SHP77 (cell line): Measurements from ENCODE around the gene TBC1D22A.
A peak's percentile ranks its signal among the peaks of the same experiment; 100 is the strongest.

Experiments
- DNase-seq, 2 experiments: peaks; one replicate each; lab custom pipeline; 2025; lab: John Stamatoyannopoulos, UW

Gene TBC1D22A

DNA sequence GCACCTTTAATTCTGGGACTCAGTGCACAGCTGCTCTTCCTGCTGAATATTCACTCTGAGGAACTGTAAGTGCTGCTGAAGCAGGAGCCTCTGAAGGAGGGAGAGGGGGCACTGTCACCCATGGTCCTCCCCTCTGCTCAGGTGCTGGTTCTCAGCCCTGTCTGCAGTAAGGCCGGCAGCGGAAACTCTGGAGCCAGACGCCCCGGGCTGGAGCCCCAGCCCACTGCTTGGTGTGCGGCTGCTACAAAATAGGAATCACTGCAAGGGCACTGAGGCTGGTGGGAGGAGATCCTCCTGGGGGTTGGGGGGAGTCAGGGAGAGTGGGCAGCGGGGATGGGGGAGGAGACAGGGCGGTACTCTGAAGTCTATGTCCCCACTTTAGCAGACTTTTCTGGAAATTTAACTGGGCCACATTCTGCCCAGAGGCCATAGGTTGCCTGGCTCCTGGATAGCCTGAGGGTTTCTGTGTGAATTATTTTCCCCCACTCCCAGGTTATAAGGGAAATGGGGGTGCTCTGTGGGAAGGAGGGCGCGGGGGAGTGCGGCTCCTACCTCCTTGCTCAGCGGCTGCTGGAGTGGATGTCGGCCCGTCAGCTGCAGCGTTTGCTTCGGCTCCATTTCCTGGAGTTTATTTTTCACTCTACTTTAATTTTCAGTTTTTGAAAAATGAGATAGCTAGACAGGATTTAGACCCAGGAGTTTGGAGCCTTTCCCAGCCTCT is 33.6 kb downstream of the TBC1D22A start:
- no peak for DNase-seq

DNA sequence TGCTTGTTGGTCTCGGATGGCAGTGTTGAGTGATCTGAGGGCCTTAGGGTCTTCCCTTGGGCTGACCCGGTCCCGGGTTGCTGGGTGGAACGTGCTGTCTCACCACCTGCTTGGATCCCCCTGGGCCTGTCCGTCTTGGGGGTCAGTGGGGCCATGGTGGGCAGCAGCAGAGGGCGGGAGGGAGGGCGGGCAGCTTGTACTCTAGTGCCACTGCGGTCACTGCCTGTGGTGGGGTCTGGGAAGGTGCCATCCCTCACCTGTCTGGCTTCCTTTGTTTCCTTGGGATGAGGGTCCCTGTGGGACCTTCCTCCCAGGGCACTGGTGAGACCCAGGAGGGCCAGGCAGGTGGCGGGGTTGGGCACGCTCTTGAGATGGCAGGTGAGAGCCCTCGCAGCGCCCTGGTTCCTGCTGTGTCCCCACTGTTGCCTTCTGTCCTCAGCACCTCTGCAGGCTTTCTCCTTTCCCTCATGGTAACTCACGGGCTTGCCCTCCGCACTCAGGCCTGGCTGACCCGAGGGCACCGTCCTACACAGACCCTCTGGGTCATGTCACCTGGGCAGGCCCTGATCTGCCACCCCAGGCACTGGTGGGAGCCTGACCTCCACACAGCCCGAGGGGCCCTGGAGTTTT is 34.2 kb downstream of the TBC1D22A start:
- no peak for DNase-seq

DNA sequence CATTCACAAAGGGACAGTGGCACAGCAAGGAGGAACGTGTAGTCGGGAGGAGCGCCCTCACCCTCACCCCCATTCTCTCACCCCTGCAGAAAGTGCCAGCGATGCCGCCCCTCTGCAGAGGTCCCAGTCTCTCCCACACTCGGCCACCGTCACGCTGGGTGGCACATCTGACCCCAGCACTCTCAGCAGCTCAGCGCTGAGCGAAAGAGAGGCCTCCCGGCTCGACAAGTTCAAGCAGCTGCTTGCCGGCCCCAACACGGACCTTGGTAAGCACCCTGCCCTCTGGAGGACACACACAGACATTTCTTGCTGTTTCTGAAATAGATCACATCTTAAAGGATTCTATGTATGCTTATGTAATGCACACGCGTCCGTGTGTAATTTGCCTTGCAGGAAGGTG is 34.9 kb downstream of the TBC1D22A start:
- peak in 1 of 2 experiments; percentile 32 for DNase-seq

DNA sequence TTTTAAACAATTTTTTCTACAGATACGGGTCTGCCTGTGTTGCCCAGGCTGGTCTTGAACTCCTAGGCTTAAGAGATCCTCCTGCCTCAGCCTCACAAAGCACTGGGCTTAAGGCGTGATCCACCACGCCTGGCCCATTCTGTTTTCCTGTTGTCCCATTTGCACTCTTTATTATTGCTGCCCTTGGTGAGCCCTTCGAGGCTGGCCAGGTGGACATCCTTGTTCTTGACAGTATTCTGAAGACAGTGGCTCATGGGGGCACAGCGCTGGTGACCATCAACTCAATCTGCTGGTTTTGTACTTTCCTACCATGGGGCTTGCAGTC is 35.6 kb downstream of the TBC1D22A start:
- no peak for DNase-seq

GRCh38 chr22:46798366-46799350 is 36.2 kb downstream of the TBC1D22A start:
- DNase-seq: peak; percentile 75 to 80

- DNase-seq: no peak
These were observed 37.2 kb downstream of the TBC1D22A start for GRCh38 chr22:46799626-46800025.

DNA sequence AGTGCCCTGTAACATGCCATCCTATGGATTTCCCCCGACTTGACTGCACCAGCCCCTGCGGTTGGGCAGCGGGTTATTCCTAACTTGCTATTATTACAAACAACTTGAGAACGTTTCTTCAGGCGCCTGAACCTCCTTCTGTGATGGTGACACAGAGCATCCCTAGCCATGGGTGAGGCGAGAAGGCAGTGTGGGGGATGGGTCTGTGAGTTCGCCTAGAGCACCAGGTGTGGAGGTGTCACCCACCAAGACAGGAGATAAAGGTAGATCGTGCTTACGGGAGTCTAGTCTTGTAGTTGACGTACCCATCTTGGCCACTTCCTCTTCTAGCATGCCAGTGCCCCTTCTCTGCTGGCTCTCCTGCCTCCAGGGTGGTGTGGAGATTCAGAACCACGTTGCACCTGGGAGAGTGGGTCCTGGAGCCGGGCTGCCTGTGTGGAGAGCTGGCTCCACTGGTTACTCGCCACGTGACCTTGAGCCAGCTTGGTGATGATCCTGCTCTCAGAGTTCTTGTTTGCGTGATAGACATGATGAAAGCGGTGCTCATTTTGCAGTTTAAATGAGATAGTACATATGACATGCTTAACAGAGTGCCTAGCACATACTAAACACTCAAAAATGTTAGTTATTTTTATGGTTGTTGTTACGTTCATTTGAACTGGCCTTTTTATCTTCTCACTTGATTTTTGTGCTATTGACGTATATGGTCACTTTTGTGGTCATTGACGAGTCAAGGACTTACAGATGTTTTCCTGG is 37.8 kb downstream of the TBC1D22A start:
- no peak for DNase-seq

- no peak for DNase-seq
These were observed 38.9 kb downstream of the TBC1D22A start for GRCh38 chr22:46801331-46801811.

- no peak for DNase-seq
These were observed 39.6 kb downstream of the TBC1D22A start for GRCh38 chr22:46801826-46802607.

- DNase-seq: no peak
These were observed 40.2 kb downstream of the TBC1D22A start for GRCh38 chr22:46802608-46803027.

GRCh38 chr22:46803031-46803880 is 40.8 kb downstream of the TBC1D22A start:
- peak in 1 of 2 experiments; percentile 31 for DNase-seq

DNA sequence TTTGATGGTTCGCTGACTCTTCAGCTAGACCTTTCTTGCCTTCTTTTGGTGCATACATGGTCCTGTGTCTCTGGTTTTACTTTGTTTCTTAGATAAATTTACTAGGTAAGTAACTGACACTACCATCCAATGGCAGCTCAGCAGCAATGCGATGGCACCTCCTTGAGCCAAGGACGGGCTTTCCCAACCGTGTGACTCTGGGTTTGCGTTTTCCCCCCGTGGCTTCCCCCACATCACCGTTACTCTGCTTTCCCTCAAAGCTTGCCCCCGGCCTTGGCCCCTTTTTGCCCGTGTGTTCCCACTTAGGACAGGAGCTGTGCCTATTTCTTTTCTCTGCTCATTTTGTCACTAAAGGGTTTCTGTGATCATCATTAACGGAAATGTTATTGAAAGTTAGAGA is 41.5 kb downstream of the TBC1D22A start:
- no peak for DNase-seq

DNA sequence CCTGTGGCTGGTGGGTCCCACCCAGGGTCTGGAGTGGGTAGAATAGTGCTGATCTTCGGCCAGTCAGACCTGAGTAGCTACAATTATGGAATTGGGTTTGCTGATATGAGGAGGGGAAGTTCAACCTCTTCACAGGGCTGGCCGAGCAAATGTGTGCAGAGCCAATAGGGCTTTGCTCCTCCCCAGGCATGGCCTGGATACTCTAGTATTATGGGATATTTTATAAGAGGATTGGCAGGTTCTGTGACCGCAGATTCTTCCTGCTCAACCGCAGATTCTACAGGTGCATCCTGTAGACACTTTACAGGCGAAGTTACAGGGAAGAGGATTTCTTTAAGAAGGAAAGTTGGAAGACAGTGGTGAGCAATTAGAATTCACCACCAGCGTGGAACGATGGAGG is 44.3 kb downstream of the TBC1D22A start:
- DNase-seq: no peak

- no peak for DNase-seq
These were observed 45.0 kb downstream of the TBC1D22A start for GRCh38 chr22:46807458-46807857.

DNA sequence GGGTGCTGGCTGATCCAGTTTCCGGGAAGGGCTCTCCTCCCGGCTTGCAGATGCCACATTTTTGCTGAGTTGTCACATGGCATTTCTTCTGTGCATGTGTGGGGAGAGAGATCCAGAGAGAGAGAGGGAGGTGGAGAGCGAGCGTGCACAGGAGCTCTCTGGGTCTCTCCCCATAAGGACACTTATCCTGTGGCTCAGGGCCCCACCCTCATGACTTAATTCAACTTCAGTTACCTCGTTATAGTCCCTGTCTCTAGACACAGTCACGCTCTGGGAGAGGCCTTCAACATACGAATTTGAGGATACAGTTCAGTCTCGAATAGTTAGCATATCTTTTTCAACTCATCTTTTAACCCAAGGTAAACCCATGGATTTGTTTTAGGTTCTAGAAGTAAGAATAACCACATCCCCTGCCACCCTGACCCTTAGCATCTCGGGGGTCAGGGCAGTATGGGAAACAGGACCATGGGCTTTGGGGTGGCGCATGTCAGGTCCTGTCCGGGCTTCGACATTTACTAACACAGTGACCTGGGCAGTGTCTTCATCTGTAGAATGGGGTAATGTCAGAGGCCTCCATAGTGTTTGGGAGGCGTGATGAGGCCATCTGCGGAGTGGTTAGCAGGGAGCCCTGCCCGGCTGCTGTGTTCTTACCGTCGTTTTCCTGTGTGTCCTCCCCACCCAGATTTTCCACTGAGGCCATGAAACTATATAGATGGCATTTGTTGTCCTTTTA is 46.9 kb downstream of the TBC1D22A start:
- DNase-seq: no peak

GRCh38 chr22:46810856-46811786 is 48.7 kb downstream of the TBC1D22A start:
- no peak for DNase-seq

DNA sequence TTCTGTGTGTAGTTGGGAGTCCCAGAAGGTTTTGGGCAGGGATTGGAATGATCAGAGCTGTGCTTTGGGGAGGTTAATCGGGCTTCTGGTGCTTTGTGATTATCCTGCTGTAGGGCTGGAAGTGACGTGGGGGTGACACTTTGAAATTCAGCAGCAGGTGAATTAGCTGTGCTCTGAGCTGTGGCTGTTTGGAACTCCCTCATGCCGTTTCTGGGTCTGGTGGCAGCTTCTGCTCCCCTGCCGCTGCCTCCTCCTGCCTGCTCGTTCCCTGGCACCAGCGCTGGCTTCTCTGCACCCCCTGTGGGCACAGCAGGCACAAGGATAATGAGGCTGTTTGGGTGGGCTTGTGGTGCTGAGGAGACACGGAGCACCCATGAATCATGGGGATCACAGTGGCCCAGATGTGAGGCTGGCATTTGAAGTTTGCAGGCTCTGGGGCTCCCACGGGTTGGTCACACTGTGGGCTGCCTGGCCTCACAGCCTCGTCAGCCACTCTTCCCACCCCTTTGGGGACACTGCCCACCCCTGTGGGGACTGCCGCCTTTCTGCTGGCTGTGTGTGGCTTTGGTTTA is 49.7 kb downstream of the TBC1D22A start:
- no peak for DNase-seq

DNA sequence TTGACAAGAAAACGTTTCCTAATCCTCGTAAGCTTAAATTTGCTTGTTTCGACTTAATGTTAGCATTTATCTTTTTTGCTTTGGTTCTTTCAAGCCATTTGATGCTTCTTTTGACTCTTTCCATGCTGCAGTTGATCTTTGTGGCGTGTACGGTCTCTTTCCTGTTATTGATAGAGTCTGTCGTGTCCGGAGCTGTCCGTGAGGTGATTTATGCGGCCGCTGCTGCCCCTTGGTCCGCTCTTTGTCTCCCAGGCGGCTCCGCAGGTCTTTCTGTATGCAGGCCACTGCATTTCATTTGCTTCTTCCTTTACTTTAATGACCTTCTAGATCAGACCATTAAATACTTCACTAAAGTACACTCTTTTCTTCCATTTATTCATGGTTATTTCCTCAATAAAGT is 50.3 kb downstream of the TBC1D22A start:
- DNase-seq: no peak
